ENCODE results near the gene STXBP1. TPM values are rescaled to one million over a fixed set of nuclear protein-coding genes. Genes with fewer than 3 reads are reported as not detected.
"Not testable (repeated sequence)": the region's sequence is repeated elsewhere in the genome, so short reads cannot be mapped to it uniquely, and the experiment has no call there.

The STXBP1 gene
- total RNA-seq, 1 donor: 19.9 TPM

DNA sequence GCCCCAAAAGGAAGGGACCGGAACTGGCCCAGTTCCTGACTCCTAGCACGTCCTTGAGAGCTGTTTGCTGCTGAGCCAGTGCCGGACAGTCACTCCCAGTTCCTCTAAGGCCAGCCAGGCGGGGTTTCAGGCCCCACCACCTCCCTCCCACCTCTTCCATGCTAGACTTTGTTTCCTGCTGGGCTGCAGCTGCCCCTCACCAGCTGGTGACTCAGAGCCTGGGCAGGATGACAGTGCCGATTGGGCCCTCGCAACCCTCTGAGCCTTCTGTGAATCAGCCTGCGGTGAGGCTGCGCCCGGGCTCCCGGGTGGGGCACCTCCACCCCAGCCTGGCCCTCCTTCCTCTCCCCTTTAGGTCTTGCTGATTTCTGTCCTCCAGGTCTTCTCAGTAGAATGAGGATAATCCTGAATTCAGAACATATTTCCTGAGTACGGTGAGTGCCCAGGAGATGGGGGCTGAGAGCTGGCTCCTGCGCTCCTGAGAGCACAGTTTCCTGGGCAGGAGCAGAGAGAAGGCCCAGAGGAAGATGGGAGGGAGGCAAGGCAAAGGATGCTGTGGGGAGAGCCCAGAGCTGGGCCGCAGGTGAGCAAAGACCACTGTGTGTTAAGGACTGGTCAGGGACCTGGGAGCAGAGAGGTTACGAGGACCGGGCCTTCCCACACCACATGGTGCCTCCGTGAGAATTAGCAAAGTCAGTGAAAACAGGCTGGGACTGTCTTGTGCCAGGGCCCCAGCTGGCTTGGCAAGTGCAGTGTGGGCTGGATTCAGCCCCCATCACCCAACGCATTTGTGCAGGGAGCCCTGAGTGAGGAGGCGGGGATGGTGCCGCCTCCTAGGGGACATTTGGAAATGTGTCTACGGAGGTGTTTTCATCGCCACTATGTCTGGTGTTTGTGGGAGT is 32.9 kb upstream of the STXBP1 start:
- H3K4me3 ChIP-seq (ENCODE audit: insufficient read depth, low read length): peak overlapping the region; percentile 64
- no peaks in the 10 kb centered on the region for H4K20me1 ChIP-seq (ENCODE audit: insufficient read depth, low read length)
- H3K4me1 ChIP-seq (ENCODE audit: insufficient read depth, low read length): peaks cover 26% of the 10 kb centered on the region
- peaks cover 40% of the 10 kb centered on the region for H3K79me2 ChIP-seq (ENCODE audit: insufficient read depth, low read length)
- peak overlapping the region; percentile 86 for H2AFZ ChIP-seq (ENCODE audit: low read length)
- no peaks in the 10 kb centered on the region for H3K27me3 ChIP-seq (ENCODE audit: insufficient read depth, low read length)
- H3K9me3 ChIP-seq (ENCODE audit: low read depth, low read length): no peaks in the 10 kb centered on the region
- DNase-seq (ENCODE audit: insufficient read length, low spot score, missing footprints): peak; percentile 95
- no peaks in the 10 kb centered on the region for H3K36me3 ChIP-seq (ENCODE audit: insufficient read depth, low read length)
- peak overlapping the region; percentile 79 for H3K4me2 ChIP-seq (ENCODE audit: insufficient read depth, low read length)
- peak overlapping the region; percentile 97 for H3K27ac ChIP-seq (ENCODE audit: low read depth, low read length)
- TF ChIP-seq, protein P1, sequence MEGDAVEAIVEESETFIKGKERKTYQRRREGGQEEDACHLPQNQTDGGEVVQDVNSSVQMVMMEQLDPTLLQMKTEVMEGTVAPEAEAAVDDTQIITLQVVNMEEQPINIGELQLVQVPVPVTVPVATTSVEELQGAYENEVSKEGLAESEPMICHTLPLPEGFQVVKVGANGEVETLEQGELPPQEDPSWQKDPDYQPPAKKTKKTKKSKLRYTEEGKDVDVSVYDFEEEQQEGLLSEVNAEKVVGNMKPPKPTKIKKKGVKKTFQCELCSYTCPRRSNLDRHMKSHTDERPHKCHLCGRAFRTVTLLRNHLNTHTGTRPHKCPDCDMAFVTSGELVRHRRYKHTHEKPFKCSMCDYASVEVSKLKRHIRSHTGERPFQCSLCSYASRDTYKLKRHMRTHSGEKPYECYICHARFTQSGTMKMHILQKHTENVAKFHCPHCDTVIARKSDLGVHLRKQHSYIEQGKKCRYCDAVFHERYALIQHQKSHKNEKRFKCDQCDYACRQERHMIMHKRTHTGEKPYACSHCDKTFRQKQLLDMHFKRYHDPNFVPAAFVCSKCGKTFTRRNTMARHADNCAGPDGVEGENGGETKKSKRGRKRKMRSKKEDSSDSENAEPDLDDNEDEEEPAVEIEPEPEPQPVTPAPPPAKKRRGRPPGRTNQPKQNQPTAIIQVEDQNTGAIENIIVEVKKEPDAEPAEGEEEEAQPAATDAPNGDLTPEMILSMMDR (IDR thresholded peaks at IDR 0.05; ENCODE audit: extremely low read depth, low read depth, low read length): peak; percentile 34

DNA sequence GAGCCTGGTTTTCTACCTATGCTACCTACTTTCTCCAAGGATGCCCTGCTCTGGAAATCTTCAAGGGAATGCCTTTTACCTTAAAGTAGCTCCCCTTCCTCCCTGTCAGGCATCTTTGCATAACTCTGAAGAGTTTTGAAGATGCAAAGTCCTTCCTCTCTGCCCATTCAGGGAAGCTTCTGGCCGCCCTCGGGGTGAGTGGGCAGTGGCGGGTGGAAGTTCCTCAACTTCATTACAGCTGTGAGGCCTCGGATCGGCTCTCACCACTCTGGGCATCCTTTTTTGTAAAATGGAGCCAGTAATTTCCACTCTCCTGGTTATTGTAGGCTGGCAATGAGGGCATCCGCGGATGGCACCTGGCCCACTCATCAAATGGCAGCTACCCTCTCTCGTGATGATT is 31.7 kb upstream of the STXBP1 start:
- TF ChIP-seq, protein P1 (IDR thresholded peaks at IDR 0.05; ENCODE audit: extremely low read depth, low read depth, low read length): no peak
- Histone ChIP-seq H4K20me1 (ENCODE audit: insufficient read depth, low read length) (no peaks in the 10 kb centered on the region), H3K79me2 (ENCODE audit: insufficient read depth, low read length) (peaks cover 41% of the 10 kb centered on the region), H3K4me2 (ENCODE audit: insufficient read depth, low read length) (no peak overlapping the region), H3K36me3 (ENCODE audit: insufficient read depth, low read length) (no peaks in the 10 kb centered on the region), H3K4me3 (ENCODE audit: insufficient read depth, low read length) (no peak overlapping the region), H3K27ac (ENCODE audit: low read depth, low read length) (no peak overlapping the region), H2AFZ (ENCODE audit: low read length) (no peak overlapping the region), H3K27me3 (ENCODE audit: insufficient read depth, low read length) (no peaks in the 10 kb centered on the region), H3K9me3 (ENCODE audit: low read depth, low read length) (no peaks in the 10 kb centered on the region), H3K4me1 (ENCODE audit: insufficient read depth, low read length) (peaks cover 20% of the 10 kb centered on the region)
- no peak for DNase-seq (ENCODE audit: insufficient read length, low spot score, missing footprints)

DNA sequence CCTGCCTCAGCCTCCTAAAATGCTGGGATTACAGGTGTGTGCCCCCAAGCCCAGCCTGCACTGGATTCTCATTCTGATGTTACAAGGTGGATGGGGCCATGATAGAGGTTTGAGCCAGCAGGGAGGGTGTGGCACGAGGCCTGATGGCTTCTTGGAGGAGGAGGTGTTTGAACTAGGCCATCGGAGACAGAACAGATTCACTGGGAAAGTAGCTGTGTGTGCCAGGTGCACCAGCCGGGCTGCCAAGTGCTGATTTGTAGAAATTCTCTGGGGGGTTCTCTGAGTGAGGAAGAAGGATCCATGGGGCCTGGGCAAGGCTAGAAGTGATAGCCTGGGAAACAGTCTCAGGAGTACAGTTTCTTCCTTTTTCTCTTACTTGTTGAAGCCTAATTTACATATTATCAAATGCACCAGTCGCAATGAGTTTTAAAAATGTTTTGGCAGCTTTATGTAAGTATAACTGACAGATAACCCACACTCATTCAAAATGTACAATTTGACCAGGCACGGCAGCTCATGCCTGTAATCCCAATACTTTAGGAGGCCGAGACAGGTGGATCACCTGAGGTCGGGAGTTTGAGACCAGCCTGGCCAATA is 31.1 kb upstream of the STXBP1 start:
- no peak for DNase-seq (ENCODE audit: insufficient read length, low spot score, missing footprints)
- Histone ChIP-seq H3K4me2 (ENCODE audit: insufficient read depth, low read length) (no peak overlapping the region), H3K4me1 (ENCODE audit: insufficient read depth, low read length) (peaks cover 20% of the 10 kb centered on the region), H2AFZ (ENCODE audit: low read length) (no peak overlapping the region), H3K4me3 (ENCODE audit: insufficient read depth, low read length) (no peak overlapping the region), H4K20me1 (ENCODE audit: insufficient read depth, low read length) (no peaks in the 10 kb centered on the region), H3K27me3 (ENCODE audit: insufficient read depth, low read length) (no peaks in the 10 kb centered on the region), H3K27ac (ENCODE audit: low read depth, low read length) (no peak overlapping the region), H3K79me2 (ENCODE audit: insufficient read depth, low read length) (peaks cover 42% of the 10 kb centered on the region), H3K9me3 (ENCODE audit: low read depth, low read length) (no peaks in the 10 kb centered on the region), H3K36me3 (ENCODE audit: insufficient read depth, low read length) (no peaks in the 10 kb centered on the region)
- TF ChIP-seq, protein P1 (IDR thresholded peaks at IDR 0.05; ENCODE audit: extremely low read depth, low read depth, low read length): no peak

DNA sequence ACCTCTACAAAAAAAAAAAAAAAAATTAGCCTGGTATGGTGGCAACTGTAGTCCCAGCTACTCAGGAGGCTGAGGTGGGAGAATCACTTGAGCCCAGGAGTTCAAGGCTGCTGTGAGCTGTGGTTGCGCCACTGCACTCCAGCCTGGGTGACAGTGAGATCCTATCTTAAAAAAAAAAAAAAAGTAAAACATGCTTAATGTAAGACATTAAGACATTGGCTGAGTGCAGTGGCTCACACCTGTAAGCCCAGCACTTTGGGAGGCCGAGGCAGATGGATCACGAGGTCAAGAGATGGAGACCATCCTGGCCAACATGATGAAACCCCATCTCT is 27.6 kb upstream of the STXBP1 start:
- not testable (repeated sequence) for H3K9me3 ChIP-seq (ENCODE audit: low read depth, low read length); H4K20me1 ChIP-seq (ENCODE audit: insufficient read depth, low read length); H2AFZ ChIP-seq (ENCODE audit: low read length); DNase-seq (ENCODE audit: insufficient read length, low spot score, missing footprints); H3K4me2 ChIP-seq (ENCODE audit: insufficient read depth, low read length); H3K4me3 ChIP-seq (ENCODE audit: insufficient read depth, low read length); H3K36me3 ChIP-seq (ENCODE audit: insufficient read depth, low read length); H3K27me3 ChIP-seq (ENCODE audit: insufficient read depth, low read length)
- Histone ChIP-seq H3K79me2 (ENCODE audit: insufficient read depth, low read length) (peaks cover 32% of the 10 kb centered on the region), H3K4me1 (ENCODE audit: insufficient read depth, low read length) (peaks cover 10% of the 10 kb centered on the region), H3K27ac (ENCODE audit: low read depth, low read length) (peak overlapping the region; percentile 65)
